Measurements from ENCODE around the gene MAGI3.

DNA sequence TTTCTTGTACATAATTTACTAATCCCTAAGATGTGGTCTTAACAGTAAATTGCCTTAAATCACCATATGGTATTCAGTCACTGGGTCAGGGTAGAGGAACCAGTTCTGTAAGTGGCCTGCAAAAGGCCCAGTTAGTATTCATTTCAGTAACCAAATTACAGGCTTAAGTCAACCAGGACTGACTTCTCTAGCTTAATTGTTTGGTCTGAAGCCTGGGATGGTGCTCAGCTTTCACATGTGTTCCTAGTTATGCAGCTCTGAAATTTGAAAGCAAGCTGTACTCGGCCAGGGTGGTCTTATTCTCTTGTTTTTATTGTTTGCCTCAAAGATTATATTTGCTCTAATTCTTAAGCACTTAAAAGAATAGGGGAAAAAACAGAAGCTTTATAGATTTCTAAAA lies 144.6 kb downstream of the MAGI3 start:
- TF ChIP-seq, protein P1, sequence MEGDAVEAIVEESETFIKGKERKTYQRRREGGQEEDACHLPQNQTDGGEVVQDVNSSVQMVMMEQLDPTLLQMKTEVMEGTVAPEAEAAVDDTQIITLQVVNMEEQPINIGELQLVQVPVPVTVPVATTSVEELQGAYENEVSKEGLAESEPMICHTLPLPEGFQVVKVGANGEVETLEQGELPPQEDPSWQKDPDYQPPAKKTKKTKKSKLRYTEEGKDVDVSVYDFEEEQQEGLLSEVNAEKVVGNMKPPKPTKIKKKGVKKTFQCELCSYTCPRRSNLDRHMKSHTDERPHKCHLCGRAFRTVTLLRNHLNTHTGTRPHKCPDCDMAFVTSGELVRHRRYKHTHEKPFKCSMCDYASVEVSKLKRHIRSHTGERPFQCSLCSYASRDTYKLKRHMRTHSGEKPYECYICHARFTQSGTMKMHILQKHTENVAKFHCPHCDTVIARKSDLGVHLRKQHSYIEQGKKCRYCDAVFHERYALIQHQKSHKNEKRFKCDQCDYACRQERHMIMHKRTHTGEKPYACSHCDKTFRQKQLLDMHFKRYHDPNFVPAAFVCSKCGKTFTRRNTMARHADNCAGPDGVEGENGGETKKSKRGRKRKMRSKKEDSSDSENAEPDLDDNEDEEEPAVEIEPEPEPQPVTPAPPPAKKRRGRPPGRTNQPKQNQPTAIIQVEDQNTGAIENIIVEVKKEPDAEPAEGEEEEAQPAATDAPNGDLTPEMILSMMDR (conservative IDR thresholded peaks at IDR 0.05; ENCODE audit: low read length), result no peak
- no peak for TF ChIP-seq EZH2phosphoT487 (IDR thresholded peaks at IDR 0.05; ENCODE audit: borderline replicate concordance, low read depth, low read length)

All from OCI-LY7 (cell line).